HG02840 (cell line): ENCODE data around the gene DLG1.
"Not testable (repeated sequence)": the region's sequence is repeated elsewhere in the genome, so short reads cannot be mapped to it uniquely, and the experiment has no call there.

ENCODE experiments used
- ATAC-seq: cut with Tn5 transposase; IDR thresholded peaks from one replicate; pipeline ENCODE4 v1.9.1; 2021; ENCODE audit warnings: mild to moderate bottlenecking, moderate library complexity, moderate number of reproducible peaks; ENCODE audit not compliant: unreplicated experiment, low FRiP score

DLG1 gene

DNA sequence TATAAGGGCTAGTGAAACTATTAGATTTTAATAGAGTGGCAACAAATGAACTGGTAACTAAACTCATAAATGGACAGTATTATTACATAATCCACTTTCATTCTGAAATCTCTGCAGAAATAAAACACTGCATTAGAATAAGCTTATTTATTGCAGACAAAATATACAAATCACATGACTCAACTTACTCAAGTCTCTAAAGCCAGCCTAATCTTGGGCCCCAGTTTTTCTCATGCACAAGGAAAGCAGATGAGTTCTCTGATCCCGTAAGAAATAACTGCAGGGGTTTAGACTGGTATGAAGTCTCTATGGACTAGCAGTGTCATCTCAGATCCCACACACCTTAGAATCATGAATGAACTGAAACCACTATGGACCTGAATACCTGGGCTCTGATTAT is 5.8 kb downstream of the DLG1 start:
- ATAC-seq, result no peak

GRCh38 chr3:197292083-197292646 is 6.2 kb downstream of the DLG1 start:
- ATAC-seq, result no peak

GRCh38 chr3:197289726-197290125 is 8.7 kb downstream of the DLG1 start:
- ATAC-seq, result no peak

GRCh38 chr3:197286678-197287077 is 11.7 kb downstream of the DLG1 start:
- ATAC-seq, result no peak

GRCh38 chr3:197285557-197285956 is 12.9 kb downstream of the DLG1 start:
- ATAC-seq, result no peak

- ATAC-seq, result no peak
These were observed 15.4 kb downstream of the DLG1 start for GRCh38 chr3:197283045-197283444.

DNA sequence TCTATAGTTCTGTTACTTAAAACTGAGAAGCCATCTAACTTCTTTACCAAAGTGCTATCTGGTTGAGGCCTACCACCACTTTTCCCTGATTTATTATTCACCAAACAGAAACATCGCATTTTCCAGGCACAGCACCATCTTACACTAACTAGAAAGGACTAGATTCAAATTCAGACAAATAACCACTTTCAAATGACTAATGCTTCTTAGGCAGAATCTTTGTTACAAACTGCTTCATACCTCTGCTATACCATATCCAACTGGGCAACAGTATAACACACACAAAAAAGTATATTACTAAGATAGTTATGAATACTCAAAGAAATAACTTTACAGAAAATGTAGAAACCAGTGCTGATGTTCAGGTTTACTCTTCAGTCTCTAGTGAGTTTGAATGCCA is 16.6 kb downstream of the DLG1 start:
- no peak for ATAC-seq

DNA sequence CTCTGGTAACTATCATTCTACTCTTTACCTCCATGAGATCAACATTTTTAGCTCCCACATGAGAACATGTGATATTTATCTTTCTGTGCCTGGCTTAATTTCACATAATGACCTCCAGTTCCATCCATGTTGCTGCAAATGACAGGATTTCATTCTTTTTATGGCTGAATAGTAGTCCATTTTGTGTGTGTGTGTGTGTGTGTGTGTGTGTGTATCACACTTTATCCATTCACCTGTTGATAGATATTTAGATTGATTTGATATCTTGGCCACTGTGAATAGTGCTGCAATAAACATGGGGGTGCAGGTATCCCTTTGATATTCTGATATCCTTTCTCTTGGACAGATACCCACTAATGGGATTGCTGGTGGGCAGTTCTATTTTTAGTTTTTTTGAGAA is 18.3 kb downstream of the DLG1 start:
- no peak for ATAC-seq

DNA sequence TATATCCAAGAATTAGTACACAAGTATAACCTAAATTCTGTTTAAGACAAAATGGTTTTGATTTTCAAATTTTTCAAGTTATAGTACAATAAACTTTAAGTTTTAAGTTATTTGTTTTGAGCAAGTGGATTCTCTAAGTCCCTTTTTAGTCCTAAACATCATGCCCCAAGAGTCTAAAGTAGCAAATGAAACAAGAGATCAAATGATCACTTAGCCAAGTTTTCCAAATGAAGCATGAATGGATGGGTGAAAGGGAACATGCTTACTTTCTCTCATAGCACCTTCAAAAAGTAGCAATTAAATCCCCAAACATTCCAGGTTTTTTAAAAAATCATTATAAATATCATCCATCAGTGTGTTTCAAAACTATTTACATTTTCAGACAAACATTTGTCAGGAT is 19.5 kb downstream of the DLG1 start:
- no peak for ATAC-seq

DNA sequence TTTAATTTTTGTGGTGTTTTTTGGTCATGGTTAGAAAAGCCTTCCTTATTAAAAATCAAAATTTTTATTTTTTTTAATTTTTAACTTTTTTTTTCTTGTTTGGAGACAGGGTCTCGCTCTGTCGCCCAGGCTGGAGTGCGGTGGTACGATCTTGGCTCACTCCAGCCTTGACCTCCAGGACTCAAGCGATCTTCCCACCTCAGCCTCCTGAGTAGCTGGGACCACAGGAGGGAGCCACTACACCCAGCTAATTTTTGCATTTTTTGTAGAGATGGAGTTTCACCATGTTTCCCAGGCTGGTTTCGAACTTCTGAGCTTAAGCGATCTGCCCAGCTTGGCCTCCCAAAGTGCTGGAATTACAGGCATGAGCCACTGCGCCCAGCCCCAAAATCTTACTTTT is 21.6 kb downstream of the DLG1 start:
- ATAC-seq, result not testable (repeated sequence)

GRCh38 chr3:197270558-197271317 is 27.7 kb downstream of the DLG1 start:
- ATAC-seq, result no peak

DNA sequence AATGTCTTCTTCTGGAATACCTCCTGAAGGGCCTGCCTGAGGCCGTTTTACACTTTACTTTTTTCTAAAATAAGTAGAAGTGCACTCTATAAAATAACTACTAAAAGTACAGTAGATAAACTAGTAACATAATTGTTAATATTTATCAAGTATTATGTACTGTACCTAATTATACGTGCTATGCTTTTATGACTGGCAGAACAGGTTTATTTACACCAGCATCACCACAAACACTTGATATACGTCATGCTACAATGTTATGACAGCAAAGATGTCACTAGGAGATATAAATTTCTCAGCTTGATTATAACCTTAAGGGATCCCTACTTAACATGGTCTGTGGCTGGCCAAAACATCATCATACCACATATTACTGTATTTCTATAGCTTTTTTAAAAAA is 29.4 kb downstream of the DLG1 start:
- no peak for ATAC-seq

DNA sequence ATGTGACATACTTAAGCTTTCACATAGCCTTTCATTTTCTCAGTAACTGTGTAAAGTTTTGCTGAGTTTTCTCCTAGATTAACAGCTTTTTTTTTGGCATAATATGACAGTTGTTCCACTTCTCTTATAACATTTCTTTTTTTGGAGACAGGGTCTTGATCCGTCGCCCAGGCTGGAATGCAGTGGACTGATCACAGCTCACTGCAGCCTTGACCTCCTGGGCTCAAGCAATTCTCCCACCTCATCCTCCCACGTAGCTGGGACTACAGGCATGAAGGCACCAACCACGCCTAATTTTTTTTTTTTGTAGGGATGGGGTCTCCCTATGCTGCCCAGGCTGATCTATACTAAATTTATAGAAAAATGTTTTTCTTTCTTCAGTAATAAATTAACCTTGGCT is 30.1 kb downstream of the DLG1 start:
- no peak for ATAC-seq

DNA sequence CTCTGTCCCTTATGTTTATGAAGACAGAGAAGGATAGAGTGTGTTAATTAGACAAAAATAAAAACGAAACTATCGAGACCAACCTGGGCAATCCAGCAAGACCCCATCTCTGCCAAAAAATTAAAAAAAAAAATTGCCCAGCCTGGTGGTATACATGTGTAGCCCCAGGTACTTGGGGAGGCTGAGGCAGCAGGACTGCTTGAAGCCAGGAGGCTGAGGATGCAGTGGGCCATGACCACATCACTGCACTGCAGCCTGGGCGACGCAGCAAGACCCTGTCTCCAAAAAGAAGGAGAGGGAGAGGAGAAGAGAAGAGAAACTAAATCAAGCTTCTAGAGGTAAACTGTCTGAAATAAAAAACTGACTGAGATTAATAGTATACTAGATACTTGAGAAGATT is 32.1 kb downstream of the DLG1 start:
- no peak for ATAC-seq

DNA sequence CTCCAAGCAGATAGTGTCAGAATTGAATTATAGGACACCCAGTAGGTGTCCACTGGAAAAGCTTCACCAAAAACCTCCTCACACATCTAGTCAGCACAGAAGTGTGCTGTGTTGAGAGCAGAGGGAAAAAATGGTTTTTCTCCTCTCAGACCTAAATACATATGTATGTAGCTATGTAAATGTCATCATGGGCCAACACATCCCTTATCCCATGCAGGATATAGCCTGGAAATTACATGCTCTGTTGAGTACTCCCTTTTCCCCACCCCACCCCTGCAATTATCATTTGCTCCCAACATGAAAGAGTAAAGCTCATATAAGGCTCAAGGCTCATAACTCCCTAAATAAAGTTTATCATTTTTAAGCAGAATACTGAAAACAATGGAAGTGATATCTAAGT is 35.7 kb downstream of the DLG1 start:
- no peak for ATAC-seq

GRCh38 chr3:197261164-197261509 is 37.3 kb downstream of the DLG1 start:
- no peak for ATAC-seq

GRCh38 chr3:197260491-197261163 is 37.8 kb downstream of the DLG1 start:
- ATAC-seq, result no peak

DNA sequence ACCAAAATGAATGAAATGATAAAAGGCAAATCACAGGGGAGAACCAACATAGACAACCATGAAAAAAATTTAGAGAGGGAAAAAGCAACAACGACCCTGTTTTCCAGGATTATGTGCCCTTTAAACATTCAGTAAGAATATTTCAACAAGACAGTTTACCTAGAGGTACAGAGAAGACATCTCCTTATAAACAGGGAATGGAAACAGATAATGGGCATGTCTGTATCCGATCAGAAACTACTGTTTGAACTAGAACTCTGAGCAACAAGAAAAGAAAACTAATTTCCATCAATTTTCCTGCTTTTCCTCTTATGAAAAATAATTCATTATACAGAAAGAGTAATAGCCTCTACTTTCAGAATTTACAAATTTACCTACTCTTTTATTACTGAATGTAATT is 39.3 kb downstream of the DLG1 start:
- ATAC-seq, result no peak

DNA sequence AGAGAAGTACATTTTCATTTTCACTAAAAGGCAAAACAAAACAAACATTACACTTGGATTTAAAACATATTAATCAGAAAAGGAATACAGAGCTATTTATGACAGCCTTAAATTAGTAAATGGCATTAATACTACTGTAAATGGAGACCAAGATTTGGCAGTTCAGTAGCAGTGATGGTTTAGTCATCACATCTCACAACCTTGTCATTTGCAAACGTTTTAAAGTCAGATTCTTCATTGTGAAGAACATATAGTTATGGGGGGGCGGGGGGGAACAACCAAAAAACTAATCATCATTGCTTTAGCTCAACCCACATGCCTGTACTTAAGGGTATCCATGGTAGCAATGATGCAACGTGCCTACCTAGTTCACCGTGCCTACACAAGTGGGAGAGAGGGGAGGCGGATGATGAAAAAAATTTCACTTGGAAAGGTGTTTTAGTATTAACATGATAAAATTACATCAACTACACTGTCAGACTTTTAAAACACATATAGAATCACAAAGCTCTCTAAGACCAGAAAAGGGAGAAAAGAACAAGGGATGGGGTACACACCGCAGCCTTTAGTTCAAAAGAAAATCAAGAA is 40.1 kb downstream of the DLG1 start:
- no peak for ATAC-seq

GRCh38 chr3:197257711-197258110 is 40.7 kb downstream of the DLG1 start:
- no peak for ATAC-seq

- ATAC-seq, result no peak
These were observed 41.5 kb downstream of the DLG1 start for GRCh38 chr3:197256836-197257444.
